HCT116 (cell line): Measurements from ENCODE around the gene NIPA2.

Experiments used
- CTCF ChIP-seq, 3 experiments: fragments of 200-600 bp in 1 of 3; sonication (generic) in 1 of 3; IDR thresholded peaks in 2 of 3; conservative IDR thresholded peaks in 1 of 3; 2 replicates each; pipeline ENCODE4 v1.5.1; 2012 to 2017; ENCODE audit warnings: low read depth in 2 of 3, low read length in 2 of 3, antibody characterized with exemption in 1 of 3, borderline replicate concordance in 1 of 3, control low read depth in 1 of 3, mild to moderate bottlenecking in 1 of 3, mixed read lengths in 1 of 3, mixed run types in 1 of 3, moderate library complexity in 1 of 3; ENCODE audit not compliant: insufficient read depth in 1 of 3
- MAX ChIP-seq: IDR thresholded peaks from 2 replicates; pipeline ENCODE4 v1.6.1; 2012
- POLR2A ChIP-seq: IDR thresholded peaks from 2 replicates; pipeline ENCODE4 v1.7.0; 2011; ENCODE audit warnings: borderline replicate concordance; ENCODE audit not compliant: insufficient read depth, insufficient read length; ENCODE audit errors: extremely low read depth
- POLR2AphosphoS5 ChIP-seq: IDR thresholded peaks from 2 replicates; pipeline ENCODE4 v1.6.1; 2011; ENCODE audit warnings: mild to moderate bottlenecking, low read depth, low read length, moderate library complexity
- REST ChIP-seq: IDR thresholded peaks from 2 replicates; pipeline ENCODE4 v1.6.1; 2012; ENCODE audit warnings: low read depth
- YY1 ChIP-seq: IDR thresholded peaks from 2 replicates; pipeline ENCODE4 v1.6.1; 2011; ENCODE audit warnings: low read length, low read depth, moderate library complexity, mild to moderate bottlenecking; ENCODE audit not compliant: insufficient replicate concordance; ENCODE audit errors: extremely low read depth

GRCh38 chr15:22880981-22881738 is 42.7 kb downstream of the NIPA2 start:
- no peak for TF ChIP-seq CTCF (IDR thresholded peaks at IDR 0.05 in 2 of 3, conservative IDR thresholded peaks at IDR 0.05 in 1 of 3; ENCODE audit: borderline replicate concordance in 1 of 3, insufficient read depth in 1 of 3, low read depth in 2 of 3, low read length in 2 of 3)
- TF ChIP-seq POLR2AphosphoS5: no peak
- TF ChIP-seq POLR2A: no peak
- no peak for TF ChIP-seq YY1
- TF ChIP-seq REST: no peak
- TF ChIP-seq MAX: no peak
